Activated naive CD8-positive, alpha-beta T cell treated with anti-CD3 and anti-CD28 coated beads, Interleukin-2, amount 10 ng/mL, durations not matched to agents 7 days and 5 days (primary cell): Measurements from ENCODE around the gene KPNA4. TPM values are rescaled to one million over a fixed set of nuclear protein-coding genes. Genes with fewer than 3 reads are reported as not detected.

Source experiments
- ATAC-seq: fragments of 150-1000 bp; cut with Tn5 transposase; one replicate; pipeline ENCODE4 v1.10.0; 2021; ENCODE audit warnings: low read depth, moderate library complexity
- POLR2A ChIA-PET: fragments of 350-600 bp; sonication (Branson Sonifier 250); formaldehyde crosslinking; loops from one replicate; lab custom pipeline; 2021; ENCODE audit warnings: antibody characterized with exemption; lab: Charles Lee
- DNase-seq: peaks from one replicate; pipeline ENCODE4 v3.0.0; 2021
- H3K27ac Mint-ChIP-seq: one replicate; pipeline ENCODE4 v1.8.0; 2022; ENCODE audit warnings: mild to moderate bottlenecking, mixed read lengths
- H3K27me3 Mint-ChIP-seq: one replicate; pipeline ENCODE4 v1.8.0; 2022; ENCODE audit warnings: mild to moderate bottlenecking, moderate library complexity, mixed read lengths
- H3K36me3 Mint-ChIP-seq: one replicate; pipeline ENCODE4 v1.8.0; 2021; ENCODE audit warnings: mild to moderate bottlenecking, mixed read lengths
- H3K4me1 Mint-ChIP-seq: one replicate; pipeline ENCODE4 v1.8.0; 2021; ENCODE audit warnings: mixed read lengths
- H3K4me3 Mint-ChIP-seq: one replicate; pipeline ENCODE4 v1.8.0; 2022; ENCODE audit warnings: mild to moderate bottlenecking, moderate library complexity, mixed read lengths
- H3K9me3 Mint-ChIP-seq: one replicate; pipeline ENCODE4 v1.8.0; 2021; ENCODE audit warnings: mixed read lengths
- total RNA-seq, 2 experiments: library from RNA; stranded (reverse); gene quantifications; one replicate each; pipeline ENCODE4 v1.2.3, GENCODE V29; 2021

KPNA4 gene
- total RNA-seq, 2 experiments from 2014 or later = 36.0 to 36.7 TPM

GRCh38 chr3:160450846-160451245 is 114.5 kb downstream of the KPNA4 start:
- Mint-ChIP-seq H3K4me3 (peak overlapping the region; percentile 97), H3K4me1 (peaks cover 22% of the 10 kb centered on the region), H3K9me3 (no peaks in the 10 kb centered on the region), H3K27ac (peak overlapping the region; percentile 99), H3K27me3 (peaks cover 3% of the 10 kb centered on the region), H3K36me3 (peaks cover 13% of the 10 kb centered on the region)
- no peak for DNase-seq
- POLR2A ChIA-PET = interaction anchor here (1.2 to 8.1 kb wide), 6 partner anchors 9 to 771 kb away, joined by 3 to 86 read pairs (median 12); partner anchors contain the start of genes IFT80, KPNA4 and SMC4
- ATAC-seq = no peak

- Mint-ChIP-seq H3K9me3 (no peaks in the 10 kb centered on the region), H3K4me3 (peak within 1 kb of the TSS; percentile 97), H3K4me1 (peaks cover 23% of the 10 kb centered on the region), H3K27me3 (peaks cover 2% of the 10 kb centered on the region), H3K27ac (peak within 1 kb of the TSS; percentile 99), H3K36me3 (peaks cover 20% of the 10 kb centered on the region)
- ATAC-seq (peak; percentile 95), DNase-seq (peak; percentile 97)
- POLR2A ChIA-PET = interaction anchor here (0.5 to 8.1 kb wide), 18 partner anchors 10 to 1648 kb away, joined by 3 to 86 read pairs (median 6); partner anchors contain the start of genes IFT80, KPNA4, MFSD1 and SMC4
Measured at GRCh38 chr3:160449636-160450598, 115.5 kb downstream of the KPNA4 start, which contains the start of gene TRIM59. TRIM59 (minus strand) TSS chr3:160449786; CDS start chr3:160439183, 10,603 bp downstream.

GRCh38 chr3:160448845-160449635 is 116.3 kb downstream of the KPNA4 start:
- no peak for DNase-seq
- H3K4me3 Mint-ChIP-seq = peak overlapping the region; percentile 97
- POLR2A ChIA-PET = interaction anchor here (0.5 to 8.1 kb wide), 17 partner anchors 10 to 1647 kb away, joined by 3 to 86 read pairs (median 6); partner anchors contain the start of genes IFT80, KPNA4, MFSD1 and SMC4
- peak overlapping the region; percentile 99 for H3K27ac Mint-ChIP-seq
- peak; percentile 46 for ATAC-seq
- H3K27me3 Mint-ChIP-seq = peaks cover 2% of the 10 kb centered on the region
- peaks cover 26% of the 10 kb centered on the region for H3K36me3 Mint-ChIP-seq
- H3K9me3 Mint-ChIP-seq = no peaks in the 10 kb centered on the region
- peaks cover 28% of the 10 kb centered on the region for H3K4me1 Mint-ChIP-seq

- Mint-ChIP-seq H3K36me3 (peaks cover 33% of the 10 kb centered on the region), H3K9me3 (no peaks in the 10 kb centered on the region), H3K4me1 (peaks cover 28% of the 10 kb centered on the region), H3K27me3 (no peaks in the 10 kb centered on the region), H3K27ac (peak overlapping the region; percentile 12), H3K4me3 (peak overlapping the region; percentile 97)
- DNase-seq (no peak), ATAC-seq (no peak)
- POLR2A ChIA-PET = interaction anchor here (3.4 to 8.1 kb wide), 2 partner anchors 45 to 48 kb away, joined by 39 to 86 read pairs; partner anchors contain the start of genes IFT80 and SMC4
Measured at GRCh38 chr3:160447544-160447943, 117.8 kb downstream of the KPNA4 start.

- POLR2A ChIA-PET = interaction anchor here (8.1 kb wide), 1 partner anchor 47 kb away, joined by 86 read pairs; the partner anchor contains the start of genes IFT80 and SMC4
- H3K27ac Mint-ChIP-seq = no peak overlapping the region
Measured at GRCh38 chr3:160446522-160447056, 118.8 kb downstream of the KPNA4 start.

GRCh38 chr3:160445854-160446253 is 119.5 kb downstream of the KPNA4 start:
- Mint-ChIP-seq H3K36me3 (peaks cover 44% of the 10 kb centered on the region), H3K4me1 (peaks cover 33% of the 10 kb centered on the region), H3K27ac (no peak overlapping the region), H3K27me3 (no peaks in the 10 kb centered on the region), H3K4me3 (peak overlapping the region; percentile 49), H3K9me3 (no peaks in the 10 kb centered on the region)
- no peak for ATAC-seq
- no peak for DNase-seq
- POLR2A ChIA-PET = interaction anchor here (8.1 kb wide), 1 partner anchor 46 kb away, joined by 86 read pairs; the partner anchor contains the start of genes IFT80 and SMC4

More at GRCh38 chr3:160446522-160447056, 118.8 kb downstream of the KPNA4 start:
- Mint-ChIP-seq H3K27me3 (no peaks in the 10 kb centered on the region), H3K36me3 (peaks cover 39% of the 10 kb centered on the region), H3K9me3 (no peaks in the 10 kb centered on the region), H3K4me1 (peaks cover 33% of the 10 kb centered on the region), H3K4me3 (peak overlapping the region; percentile 67)
- no peak for DNase-seq
- ATAC-seq = no peak

Other genes starting within 250 kb of the KPNA4 start
- 10 to 100 TPM; 27.9 to 29.2 TPM for gene IFT80, start 166.3 kb downstream of the KPNA4 start, total RNA-seq
- gene SMC4, start 165.9 kb downstream of the KPNA4 start, total RNA-seq = 100 to 1,000 TPM; 187 to 189 TPM
- 10 to 100 TPM; 40.7 to 43.5 TPM for gene TRIM59, start 115.8 kb downstream of the KPNA4 start, total RNA-seq
- gene ARL14, start 111.6 kb upstream of the KPNA4 start, total RNA-seq = not detected
- 1 to 10 TPM; 3.8 to 4.6 TPM for gene PPM1L, start 190.7 kb upstream of the KPNA4 start, total RNA-seq